NCI-H2107 (cell line): ENCODE measurements around the gene MAGEB6B.
"Not testable (repeated sequence)": the region's sequence is repeated elsewhere in the genome, so short reads cannot be mapped to it uniquely, and the experiment has no call there.

Experiments
- DNase-seq: peaks from one replicate; lab custom pipeline; 2025; lab: John Stamatoyannopoulos, UW

Gene MAGEB6B, protein sequence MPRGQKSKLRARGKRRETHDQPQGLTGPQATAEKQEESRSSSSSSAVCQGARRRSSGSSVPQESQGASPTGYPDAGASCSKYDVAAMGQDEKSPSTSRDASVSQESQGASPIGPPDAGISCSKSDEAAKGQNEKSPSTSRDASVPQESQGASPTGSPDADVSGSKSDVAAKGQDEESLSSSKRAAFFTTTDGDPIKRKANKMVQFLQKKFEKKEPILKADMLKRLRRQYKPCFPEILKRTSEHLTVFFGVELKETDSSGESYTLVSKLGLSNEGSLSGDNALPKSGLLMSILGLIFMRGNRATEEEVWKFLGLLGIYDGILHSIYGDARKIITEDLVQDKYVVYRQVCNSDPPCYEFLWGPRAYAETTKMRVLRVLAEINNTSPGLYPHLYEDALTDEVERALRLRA

GRCh38 chrX:26160301-26160700 is at the start of gene MAGEB6B:
Gene MAGEB6B, plus strand, starts transcription at chrX:26160601. Its CDS starts 0 bp downstream, at chrX:26160601.
- DNase-seq, result no peak

- DNase-seq, result no peak
Measured at GRCh38 chrX:26138274-26138673, 22.1 kb upstream of the MAGEB6B start, which contains the start of gene MAGEB18. Gene MAGEB18, plus strand, starts transcription at chrX:26138343. Its CDS starts 643 bp downstream, at chrX:26138986.

GRCh38 chrX:26146024-26146423 is 14.4 kb upstream of the MAGEB6B start:
- no peak for DNase-seq

GRCh38 chrX:26192204-26192603 is 31.8 kb downstream of the MAGEB6B start, which contains the start of gene MAGEB6:
Gene MAGEB6, plus strand, starts transcription at chrX:26192440. Its CDS starts 1,407 bp downstream, at chrX:26193847.
- no peak for DNase-seq

DNA sequence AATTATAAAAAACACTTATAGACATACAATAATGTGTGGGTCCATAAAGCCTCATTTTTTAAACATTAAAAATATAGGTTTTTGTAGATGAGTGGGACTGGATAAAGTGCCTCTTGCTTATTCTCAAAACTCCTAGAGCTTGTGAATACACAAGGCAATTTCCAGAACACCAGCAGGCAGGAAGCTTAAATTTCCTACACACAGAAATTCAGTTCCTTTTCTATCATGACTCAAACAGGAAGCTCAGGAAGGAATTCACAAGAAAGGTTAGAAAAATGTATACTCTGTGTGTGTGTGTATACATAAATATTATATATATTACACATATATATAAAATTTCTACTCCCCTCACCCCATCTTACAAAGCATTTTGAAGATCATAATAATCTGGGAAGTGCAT is 43.2 kb downstream of the MAGEB6B start:
- no peak for DNase-seq

DNA sequence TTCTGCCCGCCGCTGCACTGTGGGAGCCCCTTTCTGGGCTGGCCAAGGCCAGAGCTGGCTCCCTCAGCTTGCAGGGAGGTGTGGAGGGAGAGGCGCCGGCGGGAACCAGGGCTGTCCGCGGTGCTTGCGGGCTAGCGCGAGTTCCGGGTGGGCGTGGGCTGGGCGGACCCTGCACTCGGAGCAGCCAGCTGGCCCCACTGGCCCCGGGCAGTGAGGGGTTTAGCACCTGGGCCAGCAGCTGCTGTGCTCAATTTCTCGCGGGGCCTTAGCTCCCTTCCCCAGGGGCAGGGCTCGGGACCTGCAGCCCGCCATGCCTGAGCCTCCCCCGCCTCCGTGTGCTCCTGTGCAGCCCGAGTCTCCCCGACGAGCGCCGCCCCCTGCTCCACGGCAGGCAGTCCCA is 44.3 kb downstream of the MAGEB6B start:
- DNase-seq, result not testable (repeated sequence)

DNA sequence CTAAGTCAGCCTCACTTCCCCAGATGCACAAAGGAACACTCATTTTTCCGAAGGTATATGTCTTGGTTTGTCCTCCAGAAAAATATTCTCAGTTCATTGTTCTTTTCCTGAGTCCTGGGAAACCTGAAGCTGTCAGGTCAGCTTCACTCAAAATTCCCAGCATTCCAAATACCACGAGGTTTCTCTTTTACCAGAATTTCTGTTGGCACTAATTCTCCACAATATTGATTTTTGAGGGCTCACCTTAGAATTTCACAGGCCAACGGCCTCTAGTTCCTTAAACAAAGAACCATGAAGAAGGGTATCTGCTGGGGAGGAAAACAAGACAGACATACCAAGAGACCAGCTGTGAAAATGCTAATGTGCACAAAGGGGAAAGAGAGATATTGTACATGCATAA is 47.6 kb downstream of the MAGEB6B start:
- DNase-seq, result no peak
